ENCODE measurements around the gene NAT10. TPM values are rescaled to one million over a fixed set of nuclear protein-coding genes. Genes with fewer than 3 reads are reported as not detected.

Gene NAT10
- polyA plus RNA-seq, 1 of the 3 experiments (the other 2 are of a cell fraction), result 31.0 TPM

DNA sequence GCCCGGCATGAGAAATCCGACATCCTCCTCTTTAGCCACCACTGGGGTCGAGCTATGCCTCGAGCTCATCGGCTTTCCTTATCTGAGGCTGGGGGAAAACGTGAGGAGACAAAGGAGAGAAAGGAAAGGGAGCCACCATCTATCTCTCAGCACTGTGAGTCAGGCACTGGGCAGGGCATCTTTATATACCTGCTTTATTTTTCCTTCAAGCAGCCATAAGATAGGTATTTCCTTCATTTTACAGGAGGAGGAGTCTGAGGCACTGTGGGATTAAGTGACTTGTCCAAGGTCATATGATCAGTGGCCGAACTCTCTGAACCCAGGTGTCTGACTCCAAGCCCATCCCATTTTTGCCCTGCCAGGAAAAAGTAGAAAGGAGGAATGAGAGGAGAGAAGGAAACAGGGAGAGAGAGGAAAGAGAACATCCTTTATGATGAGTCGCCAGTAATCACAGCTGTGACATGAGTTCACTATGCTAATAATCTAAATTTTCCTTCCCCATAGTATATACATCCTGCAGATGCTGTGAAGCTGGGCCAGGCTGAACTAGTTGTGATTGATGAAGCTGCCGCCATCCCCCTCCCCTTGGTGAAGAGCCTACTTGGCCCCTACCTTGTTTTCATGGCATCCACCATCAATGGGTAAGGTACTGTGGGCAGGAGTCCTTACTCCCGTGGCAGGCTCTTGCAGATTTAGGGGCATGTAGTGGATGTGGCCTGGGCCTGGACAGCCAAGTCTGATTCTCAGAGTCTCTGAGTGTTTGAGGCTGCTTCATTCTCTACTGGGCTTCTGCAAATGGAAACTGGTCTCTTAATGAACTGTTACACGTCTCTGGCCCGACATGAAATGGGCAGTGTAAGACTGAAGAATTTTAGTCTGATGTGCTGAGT is 21.8 kb downstream of the NAT10 start:
- POLR2A ChIA-PET, result no interaction called here
- Histone ChIP-seq H3K79me2 (ENCODE audit: insufficient read depth) (no peaks in the 10 kb centered on the region), H3K4me2 (no peak overlapping the region), H3K4me1 (ENCODE audit: control insufficient read depth in 1 of 2, insufficient read depth in 2 of 2, low read depth in 1 of 2, low read length in 1 of 2) (no peaks in the 10 kb centered on the region), H3K9ac (no peak overlapping the region), H3K9me2 (no peaks in the 10 kb centered on the region), H3K27ac (ENCODE audit: low read depth in 2 of 2, low read length in 1 of 2) (no peak overlapping the region), H3K36me3 (replicated peaks in 1 of 2; ENCODE audit: control insufficient read depth in 1 of 2, insufficient read depth in 2 of 2, low read length in 1 of 2) (peaks cover 61 to 81% of the 10 kb centered on the region in 2 experiments), H4K20me1 (ENCODE audit: insufficient read depth) (no peaks in the 10 kb centered on the region), H3K4me3 (ENCODE audit: low read depth in 2 of 2, low read length in 1 of 2) (no peak overlapping the region), H3F3A (replicated peaks; ENCODE audit: insufficient read depth) (no peaks in the 10 kb centered on the region), H3K9me3 (no peaks in the 10 kb centered on the region), H2AFZ (ENCODE audit: low read depth) (no peak overlapping the region), H3K27me3 (ENCODE audit: insufficient read depth) (no peaks in the 10 kb centered on the region)
- CTCF ChIA-PET, result interaction anchor here (0.6 kb wide), 1 partner anchor 160 kb away, joined by 3 read pairs; no protein-coding TSS in a partner anchor
- TF ChIP-seq CHD2 (IDR thresholded peaks at IDR 0.05; ENCODE audit: low read length, partially characterized antibody) (no peak), POLR2AphosphoS5 (IDR thresholded peaks at IDR 0.05; ENCODE audit: low read depth, low read length) (no peak), RAD21 (IDR thresholded peaks at IDR 0.05; ENCODE audit: low read length) (no peak), SIN3A (IDR thresholded peaks at IDR 0.05; ENCODE audit: borderline replicate concordance, low read depth, low read length) (no peak), GATA2 (CRISPR knock-in tag; IDR thresholded peaks at IDR 0.05) (no peak), SMC3 (IDR thresholded peaks at IDR 0.05; ENCODE audit: low read depth, low read length) (no peak), GABPA (IDR thresholded peaks at IDR 0.05; ENCODE audit: low read depth) (no peak)
- no peak for DNase-seq
- 96% methylated on average over 12 of the region's 12 CpGs for WGBS (ENCODE audit: low lambda C conversion rate)

DNA sequence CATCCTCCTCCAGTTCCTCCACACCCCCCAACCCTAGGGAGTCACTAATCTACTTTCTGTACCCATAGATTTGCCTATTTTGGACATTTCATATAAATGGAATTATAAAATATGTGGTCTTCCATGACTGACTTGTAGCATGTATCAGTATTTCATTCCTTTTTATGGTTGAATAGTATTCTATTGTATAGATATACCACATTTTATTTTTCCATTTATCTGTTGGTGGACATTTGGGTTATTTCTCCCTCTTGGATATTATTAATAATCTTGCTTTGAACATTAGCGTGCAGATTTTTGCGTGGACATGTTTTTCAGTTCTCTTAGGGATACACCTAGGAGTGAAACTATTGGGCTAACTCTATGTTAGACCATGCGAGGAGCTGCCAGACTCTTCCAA is 23.4 kb downstream of the NAT10 start:
- Histone ChIP-seq H3K79me2 (ENCODE audit: insufficient read depth) (no peaks in the 10 kb centered on the region), H3K9me3 (no peaks in the 10 kb centered on the region), H3K4me3 (ENCODE audit: low read depth in 2 of 2, low read length in 1 of 2) (no peak overlapping the region), H3K9ac (no peak overlapping the region), H3K27me3 (ENCODE audit: insufficient read depth) (no peaks in the 10 kb centered on the region), H3K27ac (ENCODE audit: low read depth in 2 of 2, low read length in 1 of 2) (no peak overlapping the region), H3K36me3 (replicated peaks in 1 of 2; ENCODE audit: control insufficient read depth in 1 of 2, insufficient read depth in 2 of 2, low read length in 1 of 2) (peaks cover 56 to 83% of the 10 kb centered on the region in 2 experiments), H3K9me2 (no peaks in the 10 kb centered on the region), H2AFZ (ENCODE audit: low read depth) (no peak overlapping the region), H3F3A (replicated peaks; ENCODE audit: insufficient read depth) (no peaks in the 10 kb centered on the region), H3K4me1 (ENCODE audit: control insufficient read depth in 1 of 2, insufficient read depth in 2 of 2, low read depth in 1 of 2, low read length in 1 of 2) (no peaks in the 10 kb centered on the region), H4K20me1 (ENCODE audit: insufficient read depth) (no peaks in the 10 kb centered on the region), H3K4me2 (no peak overlapping the region)
- ChIA-PET POLR2A (no interaction called here), CTCF (interaction anchor here (1.1 kb wide), 1 partner anchor 22 kb away, joined by 3 read pairs; no protein-coding TSS in a partner anchor)
- no peak for DNase-seq
- TF ChIP-seq, protein P1, sequence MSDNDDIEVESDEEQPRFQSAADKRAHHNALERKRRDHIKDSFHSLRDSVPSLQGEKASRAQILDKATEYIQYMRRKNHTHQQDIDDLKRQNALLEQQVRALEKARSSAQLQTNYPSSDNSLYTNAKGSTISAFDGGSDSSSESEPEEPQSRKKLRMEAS (IDR thresholded peaks at IDR 0.05; ENCODE audit: low read depth), result no peak
- TF ChIP-seq POLR2AphosphoS5 (IDR thresholded peaks at IDR 0.05; ENCODE audit: low read depth, low read length) (no peak), NFIC (IDR thresholded peaks at IDR 0.05; ENCODE audit: borderline replicate concordance) (no peak), TAF1 (IDR thresholded peaks at IDR 0.05; ENCODE audit: borderline replicate concordance, low read depth, low read length) (no peak), FOXM1 (IDR thresholded peaks at IDR 0.05; ENCODE audit: low read depth) (no peak), JUND (IDR thresholded peaks at IDR 0.05) (no peak), MEF2A (IDR thresholded peaks at IDR 0.05; ENCODE audit: borderline replicate concordance, low read depth) (no peak), FOSL2 (IDR thresholded peaks at IDR 0.05; ENCODE audit: borderline replicate concordance, low read depth) (no peak), RAD21 (IDR thresholded peaks at IDR 0.05; ENCODE audit: low read length) (no peak), EP300 (IDR thresholded peaks at IDR 0.05; ENCODE audit: borderline replicate concordance in 1 of 2, low read depth in 1 of 2, low read length in 1 of 2) (no peak), YY1 (IDR thresholded peaks at IDR 0.05; ENCODE audit: low read depth) (no peak), TCF12 (IDR thresholded peaks at IDR 0.05) (no peak), NRF1 (IDR thresholded peaks at IDR 0.05; ENCODE audit: low read depth, low read length) (no peak), FOXJ3 (CRISPR knock-in tag; IDR thresholded peaks at IDR 0.05) (no peak), ELF1 (IDR thresholded peaks at IDR 0.05) (no peak), TEAD4 (IDR thresholded peaks at IDR 0.05; ENCODE audit: borderline replicate concordance, insufficient read depth) (no peak)
- TF ChIP-seq, protein P2, sequence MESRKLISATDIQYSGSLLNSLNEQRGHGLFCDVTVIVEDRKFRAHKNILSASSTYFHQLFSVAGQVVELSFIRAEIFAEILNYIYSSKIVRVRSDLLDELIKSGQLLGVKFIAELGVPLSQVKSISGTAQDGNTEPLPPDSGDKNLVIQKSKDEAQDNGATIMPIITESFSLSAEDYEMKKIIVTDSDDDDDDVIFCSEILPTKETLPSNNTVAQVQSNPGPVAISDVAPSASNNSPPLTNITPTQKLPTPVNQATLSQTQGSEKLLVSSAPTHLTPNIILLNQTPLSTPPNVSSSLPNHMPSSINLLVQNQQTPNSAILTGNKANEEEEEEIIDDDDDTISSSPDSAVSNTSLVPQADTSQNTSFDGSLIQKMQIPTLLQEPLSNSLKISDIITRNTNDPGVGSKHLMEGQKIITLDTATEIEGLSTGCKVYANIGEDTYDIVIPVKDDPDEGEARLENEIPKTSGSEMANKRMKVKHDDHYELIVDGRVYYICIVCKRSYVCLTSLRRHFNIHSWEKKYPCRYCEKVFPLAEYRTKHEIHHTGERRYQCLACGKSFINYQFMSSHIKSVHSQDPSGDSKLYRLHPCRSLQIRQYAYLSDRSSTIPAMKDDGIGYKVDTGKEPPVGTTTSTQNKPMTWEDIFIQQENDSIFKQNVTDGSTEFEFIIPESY (IDR thresholded peaks at IDR 0.05; ENCODE audit: borderline replicate concordance, low read depth), result no peak
- 98% methylated on average over 3 of the region's 3 CpGs for WGBS (ENCODE audit: low lambda C conversion rate)

Measured in SK-N-SH (cell line).